Measurements from ENCODE around the gene POGK. TPM values are rescaled to one million over a fixed set of nuclear protein-coding genes. Genes with fewer than 3 reads are reported as not detected.

POGK gene
- total RNA-seq, 2 donors from 2014 or later, result 29.5 to 47.2 TPM

- Mint-ChIP-seq H3K9me3 (peaks cover 3% of the 10 kb centered on the region), H3K4me1 (peaks cover 3% of the 10 kb centered on the region), H3K36me3 (ENCODE audit: low read depth) (no peaks in the 10 kb centered on the region), H3K4me3 (no peak overlapping the region), H3K27ac (no peak overlapping the region), H3K27me3 (peaks cover 15% of the 10 kb centered on the region)
- no peak for ATAC-seq (replicated peaks)
These were observed 64.0 kb downstream of the POGK start for GRCh38 chr1:166903232-166903631.

- Mint-ChIP-seq H3K4me1 (peaks cover 3% of the 10 kb centered on the region), H3K27me3 (peaks cover 8% of the 10 kb centered on the region), H3K36me3 (ENCODE audit: low read depth) (no peaks in the 10 kb centered on the region), H3K9me3 (no peaks in the 10 kb centered on the region), H3K4me3 (no peak overlapping the region), H3K27ac (peak overlapping the region; percentile 61)
- no peak for ATAC-seq (replicated peaks)
These were observed 65.9 kb downstream of the POGK start for GRCh38 chr1:166905136-166905535.

- H3K36me3 Mint-ChIP-seq (ENCODE audit: low read depth), result no peaks in the 10 kb centered on the region
These were observed 66.6 kb downstream of the POGK start for GRCh38 chr1:166905900-166906299.

More at GRCh38 chr1:166905900-166906299, 66.6 kb downstream of the POGK start:
- Mint-ChIP-seq H3K27ac (peak overlapping the region; percentile 61), H3K27me3 (peaks cover 5% of the 10 kb centered on the region), H3K9me3 (no peaks in the 10 kb centered on the region), H3K4me3 (no peak overlapping the region), H3K4me1 (peaks cover 3% of the 10 kb centered on the region)
- peak; percentile 89 for ATAC-seq (replicated peaks)

Other genes starting within 250 kb of the POGK start
- 10 to 100 TPM; 10.5 to 11.1 TPM for gene TADA1, start 36.8 kb downstream of the POGK start, total RNA-seq
- gene ILDR2, start 136.1 kb downstream of the POGK start, total RNA-seq, result 1 to 10 TPM; 5.0 to 5.8 TPM
- not detected for gene MAEL, start 149.8 kb downstream of the POGK start, total RNA-seq

Measured in activated T-helper 17 cell treated with anti-CD3 and anti-CD28 coated beads, Interleukin-2, amount 50 U/mL, for 72 hours (primary cell).